Measurements from ENCODE around the gene OR6K2.

The OR6K2 gene

DNA sequence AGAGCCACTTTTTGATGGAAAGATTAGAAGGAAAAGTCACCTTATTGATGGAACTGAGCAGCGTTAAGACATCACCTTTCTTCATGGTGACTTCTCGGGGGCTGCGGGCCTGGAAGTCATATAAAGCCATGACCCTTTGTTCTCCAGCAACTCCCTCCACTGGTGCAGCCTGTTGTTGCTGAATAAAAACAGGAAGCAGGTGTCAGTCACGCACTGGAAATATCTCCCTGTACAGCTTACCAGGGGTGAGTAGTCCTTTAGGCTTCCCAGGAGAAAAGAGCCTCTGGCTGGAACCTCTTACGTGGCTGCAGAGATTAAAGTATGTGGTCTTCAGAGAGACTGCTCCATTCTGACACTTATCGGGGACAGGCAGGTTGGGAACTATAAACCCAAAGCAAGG, 45.9 kb downstream of the OR6K2 start:
- no peak for TF ChIP-seq ZFX (IDR thresholded peaks at IDR 0.05)
- TF ChIP-seq, protein P1, sequence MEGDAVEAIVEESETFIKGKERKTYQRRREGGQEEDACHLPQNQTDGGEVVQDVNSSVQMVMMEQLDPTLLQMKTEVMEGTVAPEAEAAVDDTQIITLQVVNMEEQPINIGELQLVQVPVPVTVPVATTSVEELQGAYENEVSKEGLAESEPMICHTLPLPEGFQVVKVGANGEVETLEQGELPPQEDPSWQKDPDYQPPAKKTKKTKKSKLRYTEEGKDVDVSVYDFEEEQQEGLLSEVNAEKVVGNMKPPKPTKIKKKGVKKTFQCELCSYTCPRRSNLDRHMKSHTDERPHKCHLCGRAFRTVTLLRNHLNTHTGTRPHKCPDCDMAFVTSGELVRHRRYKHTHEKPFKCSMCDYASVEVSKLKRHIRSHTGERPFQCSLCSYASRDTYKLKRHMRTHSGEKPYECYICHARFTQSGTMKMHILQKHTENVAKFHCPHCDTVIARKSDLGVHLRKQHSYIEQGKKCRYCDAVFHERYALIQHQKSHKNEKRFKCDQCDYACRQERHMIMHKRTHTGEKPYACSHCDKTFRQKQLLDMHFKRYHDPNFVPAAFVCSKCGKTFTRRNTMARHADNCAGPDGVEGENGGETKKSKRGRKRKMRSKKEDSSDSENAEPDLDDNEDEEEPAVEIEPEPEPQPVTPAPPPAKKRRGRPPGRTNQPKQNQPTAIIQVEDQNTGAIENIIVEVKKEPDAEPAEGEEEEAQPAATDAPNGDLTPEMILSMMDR (conservative IDR thresholded peaks at IDR 0.05): no peak
- no peak overlapping the region for H3K27ac ChIP-seq

DNA sequence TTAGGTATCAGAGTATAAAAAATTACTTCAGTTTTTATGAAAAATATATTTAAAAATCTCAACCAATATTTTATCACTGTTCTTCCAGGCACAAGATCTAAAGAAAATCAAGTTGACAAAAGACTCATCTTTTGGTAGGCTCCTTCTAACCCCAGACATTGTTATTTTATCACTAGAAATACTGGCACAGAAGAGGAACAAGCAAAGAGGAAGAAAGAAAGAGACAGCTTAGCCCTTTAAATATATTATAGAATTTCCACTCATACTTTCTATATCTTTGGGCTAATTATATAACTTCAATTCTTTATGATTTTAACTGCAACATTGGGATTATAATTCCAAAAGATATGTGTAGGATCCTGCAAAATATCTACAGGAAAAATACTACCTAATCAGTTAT, 46.4 kb downstream of the OR6K2 start:
- no peak overlapping the region for H3K27ac ChIP-seq
- TF ChIP-seq, protein P1 (conservative IDR thresholded peaks at IDR 0.05): no peak
- TF ChIP-seq ZFX (IDR thresholded peaks at IDR 0.05): no peak

DNA sequence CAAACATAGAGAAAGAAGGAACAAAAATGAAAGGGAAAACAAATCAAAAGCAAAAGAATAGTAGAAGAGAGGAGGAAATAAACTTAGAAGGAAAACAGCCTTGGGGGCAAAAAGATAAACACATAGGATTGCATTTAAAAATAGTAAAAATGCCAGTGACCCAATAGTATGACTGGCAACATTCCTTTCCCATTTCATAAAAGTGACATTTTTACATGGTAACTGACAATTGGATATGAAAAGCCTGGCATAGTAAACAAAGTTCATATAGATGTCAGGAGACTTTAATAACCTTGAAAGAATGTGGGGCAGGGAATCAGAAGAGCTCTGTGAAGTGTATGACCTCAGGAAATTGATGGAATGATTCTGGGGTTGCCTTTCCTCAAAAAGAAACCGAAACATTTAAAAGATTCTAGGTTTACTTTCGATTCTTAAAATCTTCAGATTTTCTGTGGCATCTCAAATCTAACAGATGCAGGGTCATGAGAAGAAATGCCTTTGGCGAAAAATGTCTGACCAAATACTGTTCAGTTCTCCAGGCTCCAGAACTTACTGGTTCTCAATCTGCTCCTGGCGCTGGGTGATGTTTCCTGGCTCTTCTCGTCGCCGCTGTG, 47.6 kb downstream of the OR6K2 start:
- no peak for TF ChIP-seq ZFX (IDR thresholded peaks at IDR 0.05)
- TF ChIP-seq, protein P1 (conservative IDR thresholded peaks at IDR 0.05): no peak
- no peak overlapping the region for H3K27ac ChIP-seq
